KMS-11 (cell line): ENCODE data around the gene ZNF878.

ENCODE experiments used
- H2AFZ ChIP-seq: fragments of 200-600 bp; sonication (generic); 2 replicates; pipeline ENCODE4 v1.6.1; 2016; ENCODE audit warnings: antibody characterized with exemption, mixed run types, low read depth
- H3K27ac ChIP-seq: fragments of 200-600 bp; sonication (generic); 2 replicates; pipeline ENCODE4 v1.6.1; 2016; ENCODE audit warnings: mild to moderate bottlenecking, mixed run types
- H3K27me3 ChIP-seq: fragments of 200-600 bp; sonication (generic); 2 replicates; pipeline ENCODE4 v1.6.1; 2017; ENCODE audit warnings: mild to moderate bottlenecking, low read depth, mixed run types, moderate library complexity; ENCODE audit not compliant: insufficient read depth
- H3K36me3 ChIP-seq: fragments of 200-600 bp; sonication (generic); 2 replicates; pipeline ENCODE4 v1.6.1; 2017; ENCODE audit warnings: mild to moderate bottlenecking, mixed run types; ENCODE audit not compliant: insufficient read depth
- H3K4me1 ChIP-seq: fragments of 200-600 bp; sonication (generic); 2 replicates; pipeline ENCODE4 v1.6.1; 2016; ENCODE audit warnings: mild to moderate bottlenecking, low read depth, mixed run types; ENCODE audit not compliant: poor library complexity, severe bottlenecking
- H3K4me2 ChIP-seq: fragments of 200-600 bp; sonication (generic); 2 replicates; pipeline ENCODE4 v1.7.0; 2016; ENCODE audit warnings: mild to moderate bottlenecking, mixed run types
- H3K4me3 ChIP-seq: fragments of 200-600 bp; sonication (generic); IDR thresholded peaks from 2 replicates; pipeline ENCODE4 v1.6.1; 2017; ENCODE audit warnings: low read depth, low read length, mixed read lengths; ENCODE audit not compliant: insufficient read depth
- H3K79me2 ChIP-seq: fragments of 200-600 bp; sonication (generic); 2 replicates; pipeline ENCODE4 v1.6.1; 2016; ENCODE audit warnings: low read depth, mixed run types; ENCODE audit not compliant: insufficient read depth
- H3K9ac ChIP-seq: fragments of 200-600 bp; sonication (generic); 2 replicates; pipeline ENCODE4 v1.6.1; 2016; ENCODE audit warnings: mild to moderate bottlenecking, mixed run types
- H4K20me1 ChIP-seq: fragments of 200-600 bp; sonication (generic); 2 replicates; pipeline ENCODE4 v1.6.1; 2016; ENCODE audit warnings: mild to moderate bottlenecking, mixed run types; ENCODE audit not compliant: insufficient read depth
- CTCF ChIP-seq: fragments of 200-600 bp; sonication (generic); conservative IDR thresholded peaks from 2 replicates; pipeline ENCODE4 v1.6.1; 2017; ENCODE audit warnings: low read depth, mild to moderate bottlenecking, antibody characterized with exemption, low read length, moderate library complexity, mixed read lengths

ZNF878 gene

DNA sequence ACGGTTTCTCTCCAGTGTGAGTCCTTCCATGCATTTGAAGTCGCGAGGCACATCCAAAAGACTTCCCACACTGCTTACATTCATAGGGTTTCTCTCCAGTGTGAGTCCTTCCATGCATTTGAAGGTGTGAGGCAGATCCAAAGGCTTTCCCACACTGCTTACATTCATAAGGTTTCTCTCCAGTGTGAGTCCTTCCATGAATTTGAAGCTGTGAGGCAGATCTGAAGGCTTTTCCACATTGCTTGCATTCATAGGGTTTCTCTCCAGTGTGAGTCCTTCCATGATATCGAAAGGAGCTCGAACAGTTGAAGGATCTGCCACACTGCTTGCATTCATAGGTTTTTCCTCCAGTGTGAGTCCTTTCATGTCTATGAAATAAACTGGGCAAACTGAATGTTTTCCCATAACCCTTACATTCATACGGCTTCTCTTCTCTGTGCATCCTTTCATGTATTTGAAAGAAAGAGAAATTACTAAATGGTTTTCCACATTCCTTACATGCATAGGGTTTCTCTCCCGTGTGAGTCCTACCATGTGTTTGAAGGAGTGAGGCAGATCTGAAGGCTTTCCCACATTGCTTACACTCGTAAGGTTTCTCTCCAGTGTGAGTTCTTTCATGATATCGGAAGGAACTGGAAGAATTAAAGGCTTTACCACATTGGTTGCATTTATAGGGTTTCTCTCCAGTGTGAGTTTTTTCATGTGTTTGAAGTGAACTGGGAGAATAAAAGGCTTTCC is 37.6 kb downstream of the ZNF878 start:
- Histone ChIP-seq H3K4me1 (no peaks in the 10 kb centered on the region), H3K27ac (no peak overlapping the region), H3K36me3 (no peaks in the 10 kb centered on the region), H3K4me3 (no peak overlapping the region), H4K20me1 (no peaks in the 10 kb centered on the region), H2AFZ (no peak overlapping the region), H3K9ac (no peak overlapping the region), H3K4me2 (no peak overlapping the region), H3K79me2 (no peaks in the 10 kb centered on the region), H3K27me3 (no peaks in the 10 kb centered on the region)
- no peak for TF ChIP-seq CTCF

- H3K9ac ChIP-seq: no peak overlapping the region
- no peaks in the 10 kb centered on the region for H4K20me1 ChIP-seq
- no peak overlapping the region for H3K4me2 ChIP-seq
- no peaks in the 10 kb centered on the region for H3K4me1 ChIP-seq
- H3K27ac ChIP-seq: no peak overlapping the region
- no peaks in the 10 kb centered on the region for H3K79me2 ChIP-seq
- H2AFZ ChIP-seq: no peak overlapping the region
- TF ChIP-seq CTCF: no peak
- no peaks in the 10 kb centered on the region for H3K36me3 ChIP-seq
- H3K4me3 ChIP-seq: no peak overlapping the region
- H3K27me3 ChIP-seq: no peaks in the 10 kb centered on the region
These were observed 52.4 kb downstream of the ZNF878 start for GRCh38 chr19:12000152-12000981.

DNA sequence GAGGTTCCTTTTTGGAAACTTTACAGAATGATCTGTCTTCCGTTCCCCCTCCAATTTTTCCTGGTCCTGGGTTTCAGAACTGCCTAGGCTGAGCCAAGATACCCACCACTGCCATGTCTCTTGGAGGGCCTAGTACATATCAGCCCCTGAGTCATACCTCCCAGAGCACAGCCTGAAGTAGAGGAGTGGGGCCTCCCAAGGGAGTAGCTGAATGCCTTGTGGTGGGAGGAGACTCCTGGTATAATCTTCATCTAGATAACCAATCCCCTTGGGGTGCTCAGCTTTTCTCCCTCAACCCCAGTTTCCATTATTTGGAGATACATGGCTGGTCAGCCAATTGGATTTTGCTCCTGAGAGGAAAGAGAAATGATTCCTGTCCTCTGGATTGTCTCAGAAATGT is 57.6 kb downstream of the ZNF878 start:
- Histone ChIP-seq H4K20me1 (no peaks in the 10 kb centered on the region), H2AFZ (no peak overlapping the region), H3K27me3 (no peaks in the 10 kb centered on the region), H3K4me1 (no peaks in the 10 kb centered on the region), H3K4me3 (no peak overlapping the region), H3K36me3 (no peaks in the 10 kb centered on the region), H3K79me2 (no peaks in the 10 kb centered on the region), H3K9ac (no peak overlapping the region), H3K27ac (no peak overlapping the region), H3K4me2 (no peak overlapping the region)
- no peak for TF ChIP-seq CTCF
